ENCODE results near the gene LRRC47.

Gene LRRC47

DNA sequence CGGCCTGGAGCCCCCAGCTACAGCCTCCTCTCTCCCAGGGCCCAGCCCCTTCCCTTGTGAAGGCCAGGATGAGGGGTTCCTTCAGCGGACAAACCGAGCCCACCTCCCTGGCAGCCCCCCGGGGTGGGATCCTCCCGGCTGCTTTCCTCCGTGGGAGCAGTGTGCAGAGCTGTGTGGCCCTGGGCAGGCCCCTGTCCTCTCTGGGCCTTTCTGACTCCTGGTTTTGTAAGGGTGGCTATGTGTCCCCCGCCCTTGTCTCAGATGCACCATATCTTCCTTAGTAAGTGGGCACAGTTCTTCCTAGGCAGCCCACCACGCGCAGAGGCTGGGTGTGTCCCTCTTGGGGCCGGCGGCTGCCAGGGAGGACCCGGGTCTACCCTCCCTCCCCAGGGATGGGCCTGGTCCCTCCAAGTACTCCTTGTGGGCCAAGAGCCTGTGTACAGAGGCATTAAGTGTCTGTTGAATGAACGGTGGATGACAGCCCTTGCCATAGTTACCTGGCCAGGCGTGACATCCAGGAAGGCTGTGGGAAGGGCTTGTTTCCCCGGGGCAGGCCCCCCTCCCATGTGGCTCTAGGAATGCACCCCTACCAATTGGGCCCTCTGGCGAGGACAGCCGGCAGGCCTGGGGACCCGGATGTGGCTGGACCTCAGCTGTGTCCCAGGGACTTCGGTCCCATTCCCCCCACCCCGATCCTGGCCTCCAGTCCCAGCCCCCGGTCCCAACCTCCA is 19.9 kb downstream of the LRRC47 start:
- H3K27ac ChIP-seq (ENCODE audit: low read length), result no peak overlapping the region
- H3K36me3 ChIP-seq (replicated peaks; ENCODE audit: low read depth, low read length), result peaks cover 10% of the 10 kb centered on the region
- H3K4me2 ChIP-seq (ENCODE audit: low read length), result no peak overlapping the region
- H4K20me1 ChIP-seq (ENCODE audit: insufficient read depth, low read length), result no peaks in the 10 kb centered on the region
- TF ChIP-seq, protein P1, sequence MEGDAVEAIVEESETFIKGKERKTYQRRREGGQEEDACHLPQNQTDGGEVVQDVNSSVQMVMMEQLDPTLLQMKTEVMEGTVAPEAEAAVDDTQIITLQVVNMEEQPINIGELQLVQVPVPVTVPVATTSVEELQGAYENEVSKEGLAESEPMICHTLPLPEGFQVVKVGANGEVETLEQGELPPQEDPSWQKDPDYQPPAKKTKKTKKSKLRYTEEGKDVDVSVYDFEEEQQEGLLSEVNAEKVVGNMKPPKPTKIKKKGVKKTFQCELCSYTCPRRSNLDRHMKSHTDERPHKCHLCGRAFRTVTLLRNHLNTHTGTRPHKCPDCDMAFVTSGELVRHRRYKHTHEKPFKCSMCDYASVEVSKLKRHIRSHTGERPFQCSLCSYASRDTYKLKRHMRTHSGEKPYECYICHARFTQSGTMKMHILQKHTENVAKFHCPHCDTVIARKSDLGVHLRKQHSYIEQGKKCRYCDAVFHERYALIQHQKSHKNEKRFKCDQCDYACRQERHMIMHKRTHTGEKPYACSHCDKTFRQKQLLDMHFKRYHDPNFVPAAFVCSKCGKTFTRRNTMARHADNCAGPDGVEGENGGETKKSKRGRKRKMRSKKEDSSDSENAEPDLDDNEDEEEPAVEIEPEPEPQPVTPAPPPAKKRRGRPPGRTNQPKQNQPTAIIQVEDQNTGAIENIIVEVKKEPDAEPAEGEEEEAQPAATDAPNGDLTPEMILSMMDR (IDR thresholded peaks at IDR 0.05; ENCODE audit: low read depth, low read length), result no peak
- no peak for TF ChIP-seq EZH2phosphoT487 (IDR thresholded peaks at IDR 0.05; ENCODE audit: low read depth)
- H3K4me1 ChIP-seq (ENCODE audit: low read length), result peaks cover 16% of the 10 kb centered on the region
- no peak overlapping the region for H2AFZ ChIP-seq (ENCODE audit: low read depth, low read length)
- H3K4me3 ChIP-seq (ENCODE audit: low read length), result no peak overlapping the region
- H3K79me2 ChIP-seq (ENCODE audit: low read length), result no peaks in the 10 kb centered on the region
- H3K9me3 ChIP-seq (ENCODE audit: insufficient read depth, low read length), result no peaks in the 10 kb centered on the region
- no peak overlapping the region for H3K9ac ChIP-seq (ENCODE audit: low read length)
- peaks cover 6% of the 10 kb centered on the region; the same call in 1 of the 2 replicates for H3K27me3 ChIP-seq (ENCODE audit: low read depth, low read length)

DNA sequence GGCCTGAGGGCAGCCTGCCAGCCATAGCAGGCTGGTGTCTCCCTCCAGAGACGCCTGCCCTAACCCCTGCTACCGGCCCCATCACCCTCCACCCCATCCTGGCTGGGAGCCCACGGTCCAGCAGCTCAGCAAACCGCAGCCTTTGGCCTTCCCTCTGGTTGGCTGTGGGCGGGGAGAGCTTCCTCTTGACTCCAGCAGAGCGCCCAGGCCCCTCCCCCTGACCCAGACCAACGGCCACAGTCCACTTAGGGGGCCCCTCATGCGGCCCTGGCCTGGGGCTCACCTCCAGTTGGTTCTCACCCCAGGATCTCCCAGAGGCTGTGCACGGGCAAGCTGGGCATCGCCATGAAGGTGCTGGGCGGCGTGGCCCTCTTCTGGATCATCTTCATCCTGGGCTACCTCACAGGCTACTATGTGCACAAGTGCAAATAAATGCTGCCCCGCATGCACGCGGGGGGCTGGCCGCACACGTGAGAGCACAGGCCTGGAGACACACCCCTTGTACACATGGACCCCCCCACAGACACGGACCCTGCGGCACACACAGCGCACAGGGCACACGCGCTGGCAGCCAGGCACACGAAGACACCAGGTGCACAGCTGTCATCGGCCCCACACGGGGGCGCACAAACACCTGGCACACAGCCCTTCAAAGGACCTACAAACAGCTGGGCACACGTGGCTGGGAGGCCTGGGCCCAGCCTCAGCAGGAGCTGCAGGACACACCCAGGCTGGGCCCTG is 20.6 kb downstream of the LRRC47 start:
- no peaks in the 10 kb centered on the region for H4K20me1 ChIP-seq (ENCODE audit: insufficient read depth, low read length)
- H3K9ac ChIP-seq (ENCODE audit: low read length), result no peak overlapping the region
- peaks cover 6% of the 10 kb centered on the region for H3K36me3 ChIP-seq (replicated peaks; ENCODE audit: low read depth, low read length)
- peaks cover 6% of the 10 kb centered on the region; the same call in 1 of the 2 replicates for H3K27me3 ChIP-seq (ENCODE audit: low read depth, low read length)
- no peaks in the 10 kb centered on the region for H3K9me3 ChIP-seq (ENCODE audit: insufficient read depth, low read length)
- H3K27ac ChIP-seq (ENCODE audit: low read length), result no peak overlapping the region
- H2AFZ ChIP-seq (ENCODE audit: low read depth, low read length), result no peak overlapping the region
- TF ChIP-seq, protein P1 (IDR thresholded peaks at IDR 0.05; ENCODE audit: low read depth, low read length), result peak; percentile 64
- TF ChIP-seq EZH2phosphoT487 (IDR thresholded peaks at IDR 0.05; ENCODE audit: low read depth), result no peak
- H3K4me1 ChIP-seq (ENCODE audit: low read length), result peaks cover 20% of the 10 kb centered on the region
- H3K79me2 ChIP-seq (ENCODE audit: low read length), result no peaks in the 10 kb centered on the region
- H3K4me2 ChIP-seq (ENCODE audit: low read length), result peak overlapping the region; percentile 49
- H3K4me3 ChIP-seq (ENCODE audit: low read length), result peak overlapping the region; percentile 7; the same call in 1 of the 2 replicates

DNA sequence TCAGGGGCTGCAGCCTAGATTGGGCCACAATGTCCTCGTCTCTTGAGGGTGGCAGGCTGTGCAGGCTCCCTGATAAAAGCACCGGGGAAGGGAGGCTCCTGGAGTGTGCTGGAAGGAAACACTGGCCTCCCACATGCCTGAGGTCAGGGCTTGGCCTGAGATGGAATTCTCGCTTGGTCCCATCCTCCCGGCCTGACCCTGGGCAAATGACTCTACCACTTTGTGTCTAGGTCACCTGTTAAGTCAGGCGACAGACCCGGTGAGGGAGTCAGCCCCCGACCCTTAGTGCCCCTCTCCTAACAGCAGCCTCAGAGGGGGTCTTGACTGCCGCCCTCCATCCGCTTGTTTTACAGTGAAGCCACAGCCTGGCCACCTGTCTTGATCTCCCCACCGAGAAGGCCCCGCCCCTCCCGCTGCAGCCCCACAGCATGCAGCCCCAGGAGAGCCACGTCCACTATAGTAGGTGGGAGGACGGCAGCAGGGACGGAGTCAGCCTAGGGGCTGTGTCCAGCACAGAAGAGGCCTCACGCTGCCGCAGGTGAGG is 21.3 kb downstream of the LRRC47 start:
- Histone ChIP-seq H3K4me3 (ENCODE audit: low read length) (no peak overlapping the region), H3K9me3 (ENCODE audit: insufficient read depth, low read length) (no peaks in the 10 kb centered on the region), H3K4me2 (ENCODE audit: low read length) (no peak overlapping the region)

More for the DNA sequence above, 21.3 kb downstream of the LRRC47 start:
- no peak overlapping the region for H3K9ac ChIP-seq (ENCODE audit: low read length)
- no peaks in the 10 kb centered on the region for H4K20me1 ChIP-seq (ENCODE audit: insufficient read depth, low read length)
- TF ChIP-seq, protein P1 (IDR thresholded peaks at IDR 0.05; ENCODE audit: low read depth, low read length), result no peak
- TF ChIP-seq EZH2phosphoT487 (IDR thresholded peaks at IDR 0.05; ENCODE audit: low read depth), result no peak
- peaks cover 20% of the 10 kb centered on the region for H3K4me1 ChIP-seq (ENCODE audit: low read length)
- peaks cover 3% of the 10 kb centered on the region for H3K36me3 ChIP-seq (replicated peaks; ENCODE audit: low read depth, low read length)
- H3K27me3 ChIP-seq (ENCODE audit: low read depth, low read length), result peaks cover 6% of the 10 kb centered on the region; the same call in 1 of the 2 replicates
- H3K27ac ChIP-seq (ENCODE audit: low read length), result no peak overlapping the region
- H2AFZ ChIP-seq (ENCODE audit: low read depth, low read length), result no peak overlapping the region
- no peaks in the 10 kb centered on the region for H3K79me2 ChIP-seq (ENCODE audit: low read length)

All from OCI-LY3 (cell line).